ENCODE results near the gene SLC37A1. TPM values are rescaled to one million over a fixed set of nuclear protein-coding genes. Genes with fewer than 3 reads are reported as not detected.

SLC37A1 gene
- total RNA-seq, 1 experiment from 2014 or later, result 15.0 TPM

GRCh38 chr21:42466700-42467099 lies 47.0 kb upstream of the SLC37A1 start:
- TF ChIP-seq, protein P1, sequence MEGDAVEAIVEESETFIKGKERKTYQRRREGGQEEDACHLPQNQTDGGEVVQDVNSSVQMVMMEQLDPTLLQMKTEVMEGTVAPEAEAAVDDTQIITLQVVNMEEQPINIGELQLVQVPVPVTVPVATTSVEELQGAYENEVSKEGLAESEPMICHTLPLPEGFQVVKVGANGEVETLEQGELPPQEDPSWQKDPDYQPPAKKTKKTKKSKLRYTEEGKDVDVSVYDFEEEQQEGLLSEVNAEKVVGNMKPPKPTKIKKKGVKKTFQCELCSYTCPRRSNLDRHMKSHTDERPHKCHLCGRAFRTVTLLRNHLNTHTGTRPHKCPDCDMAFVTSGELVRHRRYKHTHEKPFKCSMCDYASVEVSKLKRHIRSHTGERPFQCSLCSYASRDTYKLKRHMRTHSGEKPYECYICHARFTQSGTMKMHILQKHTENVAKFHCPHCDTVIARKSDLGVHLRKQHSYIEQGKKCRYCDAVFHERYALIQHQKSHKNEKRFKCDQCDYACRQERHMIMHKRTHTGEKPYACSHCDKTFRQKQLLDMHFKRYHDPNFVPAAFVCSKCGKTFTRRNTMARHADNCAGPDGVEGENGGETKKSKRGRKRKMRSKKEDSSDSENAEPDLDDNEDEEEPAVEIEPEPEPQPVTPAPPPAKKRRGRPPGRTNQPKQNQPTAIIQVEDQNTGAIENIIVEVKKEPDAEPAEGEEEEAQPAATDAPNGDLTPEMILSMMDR (IDR thresholded peaks at IDR 0.05 in 2 of 3, conservative IDR thresholded peaks at IDR 0.05 in 1 of 3; ENCODE audit: borderline replicate concordance in 1 of 3, insufficient read depth in 1 of 3, low read depth in 2 of 3, low read length in 2 of 3), result no peak
- TF ChIP-seq ZNF274 (IDR thresholded peaks at IDR 0.05; ENCODE audit: low read depth, low read length) (no peak), CEBPB (IDR thresholded peaks at IDR 0.05; ENCODE audit: low read depth) (no peak), RAD21 (IDR thresholded peaks at IDR 0.05; ENCODE audit: low read depth) (no peak), EGR1 (IDR thresholded peaks at IDR 0.05; ENCODE audit: low read depth) (no peak), SRF (IDR thresholded peaks at IDR 0.05; ENCODE audit: low read depth) (no peak), EZH2 (IDR thresholded peaks at IDR 0.05) (no peak), YY1 (IDR thresholded peaks at IDR 0.05; ENCODE audit: extremely low read depth, insufficient replicate concordance, low read depth, low read length) (no peak), POLR2A (IDR thresholded peaks at IDR 0.05; ENCODE audit: borderline replicate concordance, extremely low read depth, insufficient read depth, insufficient read length) (no peak), SIN3A (IDR thresholded peaks at IDR 0.05; ENCODE audit: low read depth) (no peak), TCF7L2 (IDR thresholded peaks at IDR 0.05; ENCODE audit: borderline replicate concordance, extremely low read depth, insufficient read depth, insufficient read length) (no peak), ELF1 (IDR thresholded peaks at IDR 0.05; ENCODE audit: borderline replicate concordance, low read depth) (no peak)
- TF ChIP-seq, protein P2, sequence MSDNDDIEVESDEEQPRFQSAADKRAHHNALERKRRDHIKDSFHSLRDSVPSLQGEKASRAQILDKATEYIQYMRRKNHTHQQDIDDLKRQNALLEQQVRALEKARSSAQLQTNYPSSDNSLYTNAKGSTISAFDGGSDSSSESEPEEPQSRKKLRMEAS (IDR thresholded peaks at IDR 0.05), result no peak
- DNase-seq (ENCODE audit: low read depth, low spot score) (no peak), ATAC-seq (no peak)
- Histone ChIP-seq H3K27ac (ENCODE audit: low read depth, low read length) (no peak overlapping the region), H3K9me3 (ENCODE audit: control insufficient read depth in 1 of 2, insufficient read depth in 1 of 2, low read depth in 1 of 2, low read length in 2 of 2) (no peaks in the 10 kb centered on the region), H4K20me1 (ENCODE audit: insufficient read depth) (no peaks in the 10 kb centered on the region), H3K9me2 (ENCODE audit: insufficient read depth) (no peaks in the 10 kb centered on the region), H3K79me2 (ENCODE audit: insufficient read depth, low read length) (no peaks in the 10 kb centered on the region), H3K9ac (ENCODE audit: low read length) (no peak overlapping the region), H3K4me2 (ENCODE audit: low read length) (no peak overlapping the region), H3K36me3 (ENCODE audit: control insufficient read depth in 1 of 2, insufficient read depth in 2 of 2, low read length in 2 of 2) (no peaks in the 10 kb centered on the region), H3K27me3 (ENCODE audit: insufficient read depth, low read length) (no peaks in the 10 kb centered on the region), H3K4me3 (replicated peaks in 1 of 2; ENCODE audit: low read depth in 1 of 2, low read length in 2 of 2) (no peak overlapping the region), H2AFZ (ENCODE audit: low read depth, low read length, poor library complexity, severe bottlenecking) (no peak overlapping the region), H3K4me1 (ENCODE audit: control insufficient read depth in 1 of 2, insufficient read depth in 2 of 2, low read length in 2 of 2) (peaks cover 3 to 15% of the 10 kb centered on the region in 2 experiments; a peak in 1 of 4 replicates)
- ChIA-PET POLR2A (no interaction called here), CTCF (interaction anchor here (1.0 to 1.3 kb wide), 3 partner anchors 15 to 70 kb away, joined by 3 to 10 read pairs (median 3); partner anchors contain the start of gene RSPH1), RAD21 (ENCODE audit: low non-redundant PET in 1 of 2, low total read pairs in 2 of 2, uncharacterized antibody in 2 of 2, unreplicated experiment in 2 of 2) (interaction anchor here in 1 of 2 experiments (0.5 to 1.0 kb wide), 2 partner anchors 70 to 355 kb away, joined by 3 to 4 read pairs; no protein-coding TSS in a partner anchor)
- intact Hi-C loops (cut with micrococcal nuclease), result loop anchor here (2.0 kb wide), 1 partner anchor 70 kb away; no protein-coding TSS in a partner anchor
- no TSS peak for BruUV-seq (replicated peaks)

Data from HCT116 (cell line).